HUES6 (cell line): ENCODE measurements around the gene OR2A25.

Source experiments
- H3K27ac ChIP-seq: 2 replicates; pipeline ENCODE4 v1.7.0; 2013; ENCODE audit warnings: low read depth, mild to moderate bottlenecking, low read length, inconsistent platforms
- H3K27me3 ChIP-seq: 2 replicates; pipeline ENCODE4 v1.6.1; 2013; ENCODE audit warnings: low read length; ENCODE audit not compliant: control insufficient read depth, insufficient read depth
- H3K36me3 ChIP-seq: 2 replicates; pipeline ENCODE4 v1.6.1; 2013; ENCODE audit warnings: low read length; ENCODE audit not compliant: control insufficient read depth, insufficient read depth
- H3K4me1 ChIP-seq: 2 replicates; pipeline ENCODE4 v1.6.1; 2013; ENCODE audit warnings: low read length; ENCODE audit not compliant: control insufficient read depth, insufficient read depth
- H3K4me3 ChIP-seq: 2 replicates; pipeline ENCODE4 v1.5.1; 2013; ENCODE audit warnings: low read depth, low read length
- H3K9ac ChIP-seq: one replicate; pipeline ENCODE4 v1.6.1; 2013; ENCODE audit warnings: mild to moderate bottlenecking, low read length
- H3K9me3 ChIP-seq: 2 replicates; pipeline ENCODE4 v1.6.1; 2013; ENCODE audit warnings: low read depth, low read length; ENCODE audit not compliant: control insufficient read depth, insufficient read depth

Gene OR2A25

GRCh38 chr7:144074374-144074773, 4.8 kb downstream of the OR2A25 start:
- no peak overlapping the region for H3K4me3 ChIP-seq
- H3K9ac ChIP-seq, result no peak overlapping the region
- no peak overlapping the region for H3K27ac ChIP-seq
- H3K4me1 ChIP-seq, result no peaks in the 10 kb centered on the region
- no peaks in the 10 kb centered on the region for H3K9me3 ChIP-seq
- H3K36me3 ChIP-seq, result no peaks in the 10 kb centered on the region
- H3K27me3 ChIP-seq, result no peaks in the 10 kb centered on the region

GRCh38 chr7:144085978-144086377, 16.4 kb downstream of the OR2A25 start, which contains the start of gene OR2A12:
Gene OR2A12 (plus strand): TSS chr7:144086278. CDS start chr7:144095108, 8,830 bp downstream.
- no peak within 1 kb of the TSS for H3K27ac ChIP-seq
- H3K9me3 ChIP-seq, result 0 out of 2 replicates have a peak, but pooled peaks cover 2% of the 10 kb centered on the region
- H3K4me1 ChIP-seq, result no peaks in the 10 kb centered on the region
- H3K9ac ChIP-seq, result no peak within 1 kb of the TSS
- H3K36me3 ChIP-seq, result no peaks in the 10 kb centered on the region
- H3K4me3 ChIP-seq, result no peak within 1 kb of the TSS
- no peaks in the 10 kb centered on the region for H3K27me3 ChIP-seq

- H3K27me3 ChIP-seq, result no peaks in the 10 kb centered on the region
- no peaks in the 10 kb centered on the region for H3K36me3 ChIP-seq
- no peak overlapping the region for H3K4me3 ChIP-seq
- no peak overlapping the region for H3K27ac ChIP-seq
- H3K9me3 ChIP-seq, result 0 out of 2 replicates have a peak, but pooled peaks cover 2% of the 10 kb centered on the region
- no peak overlapping the region for H3K9ac ChIP-seq
- no peaks in the 10 kb centered on the region for H3K4me1 ChIP-seq
Measured at GRCh38 chr7:144086730-144087129, 17.1 kb downstream of the OR2A25 start.

GRCh38 chr7:144087230-144087629, 17.6 kb downstream of the OR2A25 start:
- H3K36me3 ChIP-seq, result no peaks in the 10 kb centered on the region
- no peaks in the 10 kb centered on the region for H3K4me1 ChIP-seq
- no peak overlapping the region for H3K4me3 ChIP-seq
- no peaks in the 10 kb centered on the region for H3K27me3 ChIP-seq
- no peak overlapping the region for H3K27ac ChIP-seq
- 0 out of 2 replicates have a peak, but pooled peaks cover 2% of the 10 kb centered on the region for H3K9me3 ChIP-seq
- no peak overlapping the region for H3K9ac ChIP-seq

GRCh38 chr7:144090667-144091066, 21.1 kb downstream of the OR2A25 start:
- no peaks in the 10 kb centered on the region for H3K36me3 ChIP-seq
- H3K9me3 ChIP-seq, result 0 out of 2 replicates have a peak, but pooled peaks cover 2% of the 10 kb centered on the region
- H3K27me3 ChIP-seq, result no peaks in the 10 kb centered on the region
- H3K4me3 ChIP-seq, result no peak overlapping the region
- H3K4me1 ChIP-seq, result no peaks in the 10 kb centered on the region
- no peak overlapping the region for H3K9ac ChIP-seq
- H3K27ac ChIP-seq, result no peak overlapping the region

GRCh38 chr7:144098776-144099175, 29.2 kb downstream of the OR2A25 start:
- Histone ChIP-seq H3K4me3 (no peak overlapping the region), H3K4me1 (no peaks in the 10 kb centered on the region), H3K9me3 (no peaks in the 10 kb centered on the region), H3K27ac (no peak overlapping the region), H3K27me3 (no peaks in the 10 kb centered on the region), H3K36me3 (no peaks in the 10 kb centered on the region), H3K9ac (no peak overlapping the region)

GRCh38 chr7:144100607-144101006, 31.0 kb downstream of the OR2A25 start:
- Histone ChIP-seq H3K27ac (no peak overlapping the region), H3K36me3 (no peaks in the 10 kb centered on the region), H3K4me3 (no peak overlapping the region), H3K27me3 (no peaks in the 10 kb centered on the region), H3K4me1 (no peaks in the 10 kb centered on the region), H3K9ac (no peak overlapping the region), H3K9me3 (no peaks in the 10 kb centered on the region)

GRCh38 chr7:144102041-144102440, 32.4 kb downstream of the OR2A25 start:
- no peak overlapping the region for H3K9ac ChIP-seq
- H3K27me3 ChIP-seq, result no peaks in the 10 kb centered on the region
- no peaks in the 10 kb centered on the region for H3K4me1 ChIP-seq
- no peak overlapping the region for H3K4me3 ChIP-seq
- no peaks in the 10 kb centered on the region for H3K9me3 ChIP-seq
- H3K36me3 ChIP-seq, result no peaks in the 10 kb centered on the region
- H3K27ac ChIP-seq, result no peak overlapping the region

- no peak overlapping the region for H3K4me3 ChIP-seq
- H3K36me3 ChIP-seq, result no peaks in the 10 kb centered on the region
- H3K27ac ChIP-seq, result no peak overlapping the region
- H3K4me1 ChIP-seq, result no peaks in the 10 kb centered on the region
- no peak overlapping the region for H3K9ac ChIP-seq
- H3K9me3 ChIP-seq, result no peaks in the 10 kb centered on the region
- H3K27me3 ChIP-seq, result no peaks in the 10 kb centered on the region
Measured at GRCh38 chr7:144105211-144105610, 35.6 kb downstream of the OR2A25 start.

GRCh38 chr7:144109283-144109682, 39.7 kb downstream of the OR2A25 start, which contains the start of gene OR2A2:
Gene OR2A2 (plus strand): TSS chr7:144109583. CDS start chr7:144109583, 0 bp downstream.
- no peaks in the 10 kb centered on the region for H3K36me3 ChIP-seq
- H3K9ac ChIP-seq, result no peak within 1 kb of the TSS
- H3K9me3 ChIP-seq, result no peaks in the 10 kb centered on the region
- no peaks in the 10 kb centered on the region for H3K27me3 ChIP-seq
- H3K4me1 ChIP-seq, result no peaks in the 10 kb centered on the region
- no peak within 1 kb of the TSS for H3K4me3 ChIP-seq
- H3K27ac ChIP-seq, result no peak within 1 kb of the TSS

GRCh38 chr7:144110272-144110671, 40.7 kb downstream of the OR2A25 start:
- Histone ChIP-seq H3K4me3 (no peak overlapping the region), H3K4me1 (no peaks in the 10 kb centered on the region), H3K36me3 (no peaks in the 10 kb centered on the region), H3K27me3 (no peaks in the 10 kb centered on the region), H3K27ac (no peak overlapping the region), H3K9me3 (no peaks in the 10 kb centered on the region), H3K9ac (no peak overlapping the region)

- H3K9me3 ChIP-seq, result no peaks in the 10 kb centered on the region
- H3K4me1 ChIP-seq, result no peaks in the 10 kb centered on the region
- no peak overlapping the region for H3K4me3 ChIP-seq
- H3K9ac ChIP-seq, result no peak overlapping the region
- H3K27me3 ChIP-seq, result no peaks in the 10 kb centered on the region
- H3K27ac ChIP-seq, result no peak overlapping the region
- H3K36me3 ChIP-seq, result no peaks in the 10 kb centered on the region
Measured at GRCh38 chr7:144113651-144114050, 44.0 kb downstream of the OR2A25 start.
